GM21515 (cell line): ENCODE measurements around the gene MLKL.

Source experiments
- ATAC-seq: cut with Tn5 transposase; IDR thresholded peaks from one replicate; pipeline ENCODE4 v1.9.1; 2021; ENCODE audit not compliant: unreplicated experiment

The MLKL gene

DNA sequence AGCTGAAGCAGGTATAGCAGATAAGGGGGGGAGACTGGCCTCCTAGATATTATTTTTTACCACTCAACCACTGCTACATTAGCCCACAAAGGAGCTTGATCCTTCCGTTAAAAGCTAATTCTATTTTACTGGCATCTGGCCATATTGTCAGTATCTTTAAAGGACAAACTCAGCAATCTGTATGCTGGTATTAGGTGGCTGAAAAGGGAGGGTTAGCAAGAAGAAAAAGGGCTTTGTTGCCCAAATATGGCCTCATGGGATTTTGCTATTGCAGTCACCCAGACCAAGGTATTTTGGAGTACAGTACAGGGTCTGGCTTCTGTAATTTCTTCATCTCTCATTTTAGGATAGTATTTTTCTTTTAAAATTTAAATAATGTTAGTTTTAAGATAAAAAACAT lies 48.4 kb downstream of the MLKL start:
- ATAC-seq, result no peak

DNA sequence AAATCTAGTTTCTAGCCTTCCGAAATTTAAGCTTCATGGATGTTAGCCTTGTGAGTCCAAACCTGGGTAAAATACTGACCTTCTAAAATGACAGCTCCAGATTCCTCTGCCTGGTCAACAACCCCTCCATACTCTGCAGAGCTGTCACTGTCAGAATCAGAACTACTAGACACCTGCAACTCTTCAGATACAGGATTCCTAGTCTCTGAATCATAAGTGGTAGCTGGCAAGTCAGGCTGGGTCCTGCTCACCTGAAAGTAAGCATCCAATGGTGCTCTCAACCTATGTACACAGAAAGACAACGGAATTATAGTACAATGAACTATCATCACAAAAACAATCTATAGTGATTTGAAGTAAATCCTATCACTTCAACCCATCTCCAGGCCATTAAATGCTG lies 48.8 kb downstream of the MLKL start:
- ATAC-seq, result no peak

DNA sequence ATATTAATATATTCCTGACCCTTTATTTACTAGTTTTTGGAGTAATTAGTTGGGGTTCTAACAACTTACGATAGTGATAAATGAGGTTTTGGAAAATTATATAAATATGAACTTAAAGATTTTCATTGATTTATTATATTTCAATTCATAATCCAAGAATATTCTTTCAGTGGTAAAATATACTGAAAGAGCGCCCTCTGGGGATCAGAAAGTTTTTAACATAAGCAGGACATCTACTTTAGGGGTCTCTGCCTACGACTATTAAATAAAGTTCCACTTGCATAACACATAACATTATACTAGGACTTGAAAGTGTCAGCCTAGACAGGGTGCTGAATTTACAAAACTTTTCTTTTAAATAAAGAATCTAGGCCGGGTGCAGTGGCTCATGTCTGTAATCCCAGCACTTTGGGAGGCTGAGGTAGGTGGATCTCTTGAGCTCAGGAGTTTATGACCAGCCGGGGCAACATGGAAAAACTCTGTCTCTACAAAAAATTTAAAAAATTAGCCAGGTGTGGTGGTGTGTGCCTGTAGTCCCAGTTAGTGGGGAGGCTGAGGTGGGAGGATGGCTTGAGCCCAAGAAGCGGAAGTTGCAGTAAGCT lies 49.6 kb downstream of the MLKL start:
- no peak for ATAC-seq

DNA sequence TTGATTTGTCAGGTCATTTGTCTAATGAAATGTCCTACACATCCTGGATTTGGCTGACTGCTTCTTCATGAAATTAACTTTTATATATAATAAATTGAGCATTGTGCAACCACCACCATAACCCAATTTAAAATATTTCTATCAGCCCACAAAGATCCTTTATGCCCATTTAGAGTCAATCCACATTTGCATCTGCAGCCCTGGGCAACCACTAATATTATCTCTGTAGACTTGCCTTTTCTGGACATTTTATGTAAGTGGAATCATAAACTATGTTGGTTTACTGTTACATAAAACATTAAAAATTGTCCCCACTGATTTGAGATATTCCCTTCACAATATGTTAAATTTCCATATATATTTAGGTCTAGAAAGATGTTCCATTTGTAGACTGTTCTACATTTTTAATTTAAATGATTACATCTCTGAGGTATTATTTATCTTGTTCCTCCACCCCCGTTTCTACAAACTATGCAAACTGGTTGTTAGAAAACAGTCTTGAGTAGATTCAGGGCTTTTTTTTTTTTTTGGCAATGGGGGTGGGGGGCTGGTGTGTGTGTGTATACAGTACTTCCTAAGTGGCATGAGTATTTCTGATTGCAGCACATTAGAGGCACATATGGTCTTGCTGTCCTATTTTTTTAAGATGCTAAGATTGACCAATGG lies 50.7 kb downstream of the MLKL start:
- no peak for ATAC-seq

DNA sequence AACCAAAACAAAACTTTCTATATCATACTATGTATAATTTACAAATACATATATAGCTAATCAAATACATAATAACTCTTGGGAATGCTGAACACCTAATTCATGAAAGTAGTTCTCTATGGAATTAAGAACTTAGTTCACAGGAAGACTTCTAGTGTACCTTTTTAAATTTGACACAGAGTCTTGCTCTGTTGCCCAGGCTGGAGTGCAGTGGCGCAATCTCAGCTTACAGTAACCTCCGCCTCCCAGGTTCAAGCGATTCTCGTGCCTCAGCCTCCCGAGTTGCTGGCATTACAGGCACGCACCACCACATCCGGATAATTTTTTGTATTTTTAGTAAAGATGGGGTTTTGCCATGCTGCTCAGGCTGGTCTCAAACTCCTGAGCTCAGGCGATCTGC lies 58.7 kb downstream of the MLKL start:
- ATAC-seq, result no peak

DNA sequence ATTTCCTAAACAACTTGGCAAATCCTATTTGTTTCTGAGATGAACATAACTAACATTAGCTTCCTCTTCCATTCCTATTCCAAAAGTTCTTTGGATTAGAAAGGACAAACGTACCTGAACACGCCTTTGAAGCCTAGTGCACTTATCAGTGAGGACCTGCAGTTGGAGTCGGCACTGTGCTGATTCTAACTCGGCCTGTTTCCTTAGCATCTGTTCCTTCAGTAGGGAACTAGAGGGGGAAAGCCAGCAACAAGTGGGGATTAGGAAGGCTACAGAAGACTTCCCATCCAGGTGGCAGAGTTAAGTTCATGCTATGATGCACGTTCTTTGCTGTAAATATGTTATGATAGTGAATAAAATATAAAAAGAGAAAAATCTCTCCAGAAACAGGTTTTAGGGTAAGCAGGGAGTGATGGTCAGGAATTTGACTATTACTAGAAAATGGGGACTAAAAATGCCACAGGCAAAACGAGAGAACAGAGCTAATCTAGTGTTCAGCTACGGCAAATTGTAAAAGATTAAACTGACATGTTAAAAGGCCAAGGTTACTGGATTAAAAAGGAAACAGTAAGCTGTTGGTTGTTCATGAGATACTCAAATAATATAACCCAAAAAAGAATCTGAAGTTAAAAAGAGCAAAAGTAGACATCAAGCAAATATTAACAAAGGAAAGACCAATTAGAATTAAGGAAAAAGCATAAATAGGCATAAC lies 62.8 kb downstream of the MLKL start:
- no peak for ATAC-seq

DNA sequence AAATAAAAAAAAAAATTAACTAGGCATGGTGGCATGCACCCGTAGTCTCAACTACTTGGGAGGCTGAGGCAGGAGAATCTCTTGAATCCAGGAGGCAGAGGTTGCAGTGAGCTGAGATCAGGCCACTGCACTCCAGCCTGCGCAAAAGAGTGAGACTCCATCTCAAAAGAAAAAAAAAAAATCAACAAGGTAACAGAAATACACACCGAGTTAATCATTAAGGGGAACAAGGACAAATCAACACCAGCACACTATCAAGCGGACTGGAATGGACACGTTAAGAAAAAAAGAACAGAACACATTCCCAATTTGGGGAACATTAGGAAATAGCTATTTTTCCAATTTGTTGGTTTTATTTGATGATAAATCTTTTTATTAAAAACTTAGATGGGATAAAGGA lies 65.4 kb downstream of the MLKL start:
- no peak for ATAC-seq

DNA sequence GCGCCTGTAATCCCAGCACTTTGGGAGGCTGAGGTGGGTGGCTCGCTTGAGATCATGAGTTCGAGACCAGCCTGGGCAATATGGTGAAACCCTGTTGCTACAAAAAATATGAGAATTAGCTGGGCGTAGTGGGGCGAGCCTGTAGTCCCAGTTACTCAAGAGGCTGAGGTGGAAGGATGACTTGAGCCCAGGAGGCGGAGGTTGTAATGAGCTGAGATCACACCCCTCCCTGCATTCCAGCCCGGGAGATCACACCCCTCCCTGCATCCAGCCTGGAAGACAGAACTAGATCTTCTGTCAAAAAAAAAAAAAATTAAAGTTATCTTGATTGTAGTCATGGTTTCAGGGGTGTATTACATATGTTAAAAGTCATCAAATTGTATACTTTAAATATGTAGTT lies 67.0 kb downstream of the MLKL start:
- ATAC-seq, result no peak

DNA sequence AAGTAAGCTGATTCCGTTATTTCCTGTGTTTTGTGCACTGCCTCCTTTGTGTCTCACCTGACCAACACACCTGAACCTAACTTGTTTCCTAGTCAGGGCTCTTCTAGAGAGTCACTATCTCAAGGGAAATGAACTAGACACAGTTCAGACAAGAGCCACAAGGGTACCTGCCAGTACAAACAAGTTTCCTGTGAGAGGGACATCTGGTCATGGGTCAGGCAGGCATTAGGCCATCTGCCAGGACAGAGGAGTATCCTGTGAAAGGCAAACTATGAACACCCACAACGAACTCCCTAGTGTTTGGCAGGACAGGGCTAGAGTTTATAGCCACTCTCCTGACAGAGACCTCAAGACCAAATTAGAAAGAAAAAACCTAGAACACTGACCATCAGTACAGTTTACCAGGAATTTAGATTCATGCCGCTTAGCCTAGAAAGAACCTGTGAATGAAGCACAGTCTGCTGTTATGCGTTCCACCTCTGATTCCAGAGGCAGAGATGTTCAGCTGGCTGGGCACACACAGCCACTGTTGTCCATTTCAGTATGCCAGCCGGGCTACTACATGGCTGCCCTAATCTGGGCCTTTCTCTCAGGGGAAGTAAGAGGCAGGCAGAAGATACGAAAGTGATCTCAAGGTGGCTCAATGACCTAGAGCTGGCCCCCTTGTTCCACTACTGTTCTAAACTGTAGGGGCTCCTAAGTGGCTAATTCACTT lies 73.0 kb downstream of the MLKL start:
- ATAC-seq, result no peak

DNA sequence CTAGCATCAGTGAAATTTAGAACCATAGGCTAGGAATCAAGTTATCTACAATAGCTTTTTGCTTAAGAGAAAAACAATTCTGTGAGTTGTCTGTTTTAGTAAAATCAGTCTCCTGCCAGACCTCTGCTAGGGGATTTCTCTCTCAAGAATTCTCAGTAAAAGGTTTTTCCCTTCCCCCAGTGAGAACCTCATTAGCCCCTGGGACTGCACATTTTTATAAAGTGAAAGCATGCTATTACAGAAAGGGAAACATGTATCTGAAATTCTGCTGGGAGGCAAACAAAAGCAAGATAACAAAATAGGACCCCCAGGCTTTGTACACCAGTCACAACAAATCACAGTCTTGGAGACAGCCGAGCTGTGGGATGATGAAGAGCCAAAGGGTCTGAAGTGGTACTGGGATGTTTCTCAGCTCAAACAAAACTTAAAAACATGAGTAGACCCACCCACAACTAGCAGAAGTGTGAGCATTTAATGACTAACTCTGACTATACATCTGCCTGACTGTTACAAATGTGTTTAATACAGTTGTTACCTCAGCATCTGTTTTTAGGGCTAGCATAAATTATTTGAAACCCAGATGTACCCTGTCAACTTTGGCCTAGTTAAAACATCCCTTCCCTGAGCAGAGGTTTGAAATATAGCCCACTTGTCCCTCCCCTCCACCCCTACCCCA lies 73.8 kb downstream of the MLKL start:
- no peak for ATAC-seq

DNA sequence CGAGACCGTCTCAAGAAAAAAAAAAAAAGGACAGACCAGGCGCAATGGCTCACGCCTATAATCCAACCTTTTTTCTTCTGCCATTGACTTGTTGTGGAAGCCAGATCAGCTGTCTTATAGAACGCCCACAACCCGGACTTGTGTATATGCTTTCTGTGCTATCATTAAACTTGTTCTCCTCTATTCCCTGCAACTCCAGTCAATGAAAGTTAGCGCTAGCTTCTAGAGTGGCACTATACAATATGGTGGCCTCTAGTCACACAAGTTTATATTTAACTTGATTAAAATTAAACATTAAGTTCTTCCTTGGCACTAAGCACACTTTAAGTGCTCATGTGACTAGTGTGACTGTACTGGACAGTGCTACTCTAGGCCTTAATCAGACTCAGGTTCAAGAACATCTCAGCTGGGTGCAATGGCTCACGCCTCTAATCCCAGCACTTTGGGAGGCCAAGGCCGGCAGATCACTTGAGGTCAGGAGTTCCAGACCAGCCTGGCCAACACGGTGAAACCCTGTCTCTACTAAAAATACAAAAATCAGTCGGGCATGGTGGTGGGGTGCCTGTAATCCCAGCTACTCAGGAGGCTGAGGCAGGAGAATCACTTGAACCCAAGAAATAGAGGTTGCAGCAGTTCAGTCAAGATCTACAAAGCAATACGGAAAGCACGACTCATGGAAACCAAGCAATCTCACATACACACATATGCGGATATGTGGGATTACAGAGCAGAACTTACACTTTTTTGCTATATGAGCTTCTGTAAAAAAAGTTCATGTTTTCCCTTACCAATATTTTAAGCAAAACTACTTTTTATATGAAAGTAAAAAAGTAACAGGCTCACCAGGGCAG lies 74.9 kb downstream of the MLKL start:
- ATAC-seq, result no peak

DNA sequence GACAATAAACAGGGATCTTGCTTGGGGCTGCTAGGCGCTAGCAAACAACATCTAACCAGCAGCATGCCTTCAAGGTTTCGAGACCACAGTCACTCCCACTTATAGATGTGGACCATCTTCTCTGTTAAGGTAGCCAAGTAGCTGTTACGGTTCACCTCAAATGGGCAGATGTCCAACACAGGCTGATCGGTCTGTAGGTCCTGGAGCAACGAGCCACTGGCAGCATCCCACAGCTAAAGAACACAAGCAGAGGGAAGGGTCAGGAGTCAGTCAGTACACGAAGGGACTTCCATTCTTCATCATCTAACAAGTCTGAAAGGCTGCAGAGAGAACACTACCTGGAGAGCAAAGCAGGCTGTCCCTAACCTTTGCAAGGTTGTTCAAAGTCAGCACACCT lies 76.8 kb downstream of the MLKL start:
- ATAC-seq, result no peak

DNA sequence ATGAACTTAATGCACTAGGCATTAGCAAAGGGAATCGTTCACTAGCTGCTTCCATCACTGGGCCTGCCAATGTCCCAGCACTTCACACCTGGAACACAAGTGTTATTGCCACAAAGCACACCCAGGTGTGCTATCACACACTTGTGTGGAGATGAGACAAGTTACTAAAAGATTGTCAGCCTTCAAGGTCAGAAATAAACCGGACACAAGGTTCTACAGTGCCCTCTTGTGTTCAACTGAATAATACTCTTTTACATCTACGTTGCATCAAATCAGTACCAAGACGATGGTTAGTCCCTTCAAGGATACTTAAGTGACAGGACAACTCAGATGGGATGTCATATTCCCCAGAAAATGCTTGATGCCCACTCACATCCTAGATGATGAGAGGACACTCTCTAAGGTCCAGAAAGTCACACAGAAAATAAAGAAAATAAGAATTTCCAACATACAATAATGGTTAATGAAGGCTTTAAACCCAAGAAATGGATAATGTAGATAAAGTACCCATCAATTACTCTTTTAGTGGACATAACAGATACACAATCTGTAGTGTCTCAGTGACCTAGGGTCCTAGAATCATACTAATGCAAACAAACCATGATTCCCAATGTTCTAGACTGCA lies 77.3 kb downstream of the MLKL start:
- ATAC-seq, result no peak

DNA sequence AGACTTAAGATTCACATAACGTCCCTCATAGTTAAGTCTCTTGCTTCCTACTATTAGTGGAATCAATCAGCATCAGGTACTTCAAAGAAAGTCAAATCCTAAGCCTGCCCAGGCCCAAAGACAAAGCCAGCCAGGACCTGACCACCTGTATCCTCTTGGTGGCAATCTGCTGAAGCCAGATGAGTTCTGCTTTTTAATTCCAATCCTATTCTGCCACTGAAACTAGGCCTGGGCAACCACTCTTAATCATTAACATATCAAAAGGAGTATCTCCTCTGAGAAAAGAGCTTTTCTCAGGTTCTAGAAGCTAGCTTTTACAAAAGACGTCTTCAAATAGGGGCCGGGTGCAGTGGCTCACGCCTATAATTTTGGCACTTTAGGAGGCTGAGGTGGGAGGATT lies 78.7 kb downstream of the MLKL start:
- no peak for ATAC-seq
